Gastroesophageal sphincter (tissue), 3 donors: ENCODE data around the gene JAM3.

ENCODE experiments used
- CTCF ChIP-seq, 4 experiments: fragments of 200-600 bp in 2 of 4; fragments of 450-650 bp in 2 of 4; sonication (generic) in 1 of 4; IDR thresholded peaks; one replicate each; pipeline ENCODE4 v1.5.1; 2017 to 2019; ENCODE audit warnings: antibody characterized with exemption in 4 of 4, mild to moderate bottlenecking in 2 of 4, moderate library complexity in 2 of 4
- EP300 ChIP-seq: sonication (generic); formaldehyde crosslinking; IDR thresholded peaks from one replicate; pipeline ENCODE4 v1.6.1; 2017; ENCODE audit warnings: antibody characterized with exemption, mild to moderate bottlenecking
- POLR2A ChIP-seq, 2 donors: fragments of 450-650 bp; IDR thresholded peaks; one replicate each; pipeline ENCODE4 v1.6.1; 2017; ENCODE audit warnings: antibody characterized with exemption in 2 of 2, mild to moderate bottlenecking in 2 of 2, moderate library complexity in 1 of 2
- POLR2AphosphoS5 ChIP-seq: sonication (generic); formaldehyde crosslinking; IDR thresholded peaks from one replicate; pipeline ENCODE4 v1.6.1; 2017; ENCODE audit warnings: antibody characterized with exemption

GRCh38 chr11:134119094-134119493 lies 50.2 kb downstream of the JAM3 start:
- no peak for TF ChIP-seq CTCF (IDR thresholded peaks at IDR 0.05)
- no peak for TF ChIP-seq POLR2A (IDR thresholded peaks at IDR 0.05)
- TF ChIP-seq EP300 = no peak
- TF ChIP-seq POLR2AphosphoS5 = no peak
